ENCODE measurements around the gene PCDHB16. TPM values are rescaled to one million over a fixed set of nuclear protein-coding genes. Genes with fewer than 3 reads are reported as not detected.
"Not testable (repeated sequence)": the region's sequence is repeated elsewhere in the genome, so short reads cannot be mapped to it uniquely, and the experiment has no call there.

The PCDHB16 gene
- total RNA-seq, 1 experiment from 2014 or later = 0.03 TPM

GRCh38 chr5:141199359-141200235 lies 17.4 kb downstream of the PCDHB16 start, which contains the start of gene PCDHB11:
Gene PCDHB11 (plus strand): TSS chr5:141199627. CDS start chr5:141199775, 148 bp downstream.
- peak; percentile 59 for DNase-seq
- no peak within 1 kb of the TSS for H3K4me3 ChIP-seq (ENCODE audit: insufficient read depth, low read depth, low read length)
- no peaks in the 10 kb centered on the region for H3K27me3 ChIP-seq (ENCODE audit: control insufficient read depth, insufficient read depth, low read length)
- H3K36me3 ChIP-seq (replicated peaks; ENCODE audit: control insufficient read depth, insufficient read depth, low read length) = no peaks in the 10 kb centered on the region

GRCh38 chr5:141201126-141201525 lies 18.9 kb downstream of the PCDHB16 start:
- not testable (repeated sequence) for H3K36me3 ChIP-seq (replicated peaks; ENCODE audit: control insufficient read depth, insufficient read depth, low read length); H3K27me3 ChIP-seq (ENCODE audit: control insufficient read depth, insufficient read depth, low read length); H3K4me3 ChIP-seq (ENCODE audit: insufficient read depth, low read depth, low read length); DNase-seq

GRCh38 chr5:141201646-141202045 lies 19.5 kb downstream of the PCDHB16 start:
- not testable (repeated sequence) for DNase-seq; H3K27me3 ChIP-seq (ENCODE audit: control insufficient read depth, insufficient read depth, low read length); H3K36me3 ChIP-seq (replicated peaks; ENCODE audit: control insufficient read depth, insufficient read depth, low read length); H3K4me3 ChIP-seq (ENCODE audit: insufficient read depth, low read depth, low read length)

GRCh38 chr5:141208478-141208877 lies 26.3 kb downstream of the PCDHB16 start, which contains the start of gene PCDHB12:
Gene PCDHB12 (plus strand): TSS chr5:141208719. CDS start chr5:141208908, 189 bp downstream.
- peak; percentile 48 for DNase-seq
- Histone ChIP-seq H3K27me3 (ENCODE audit: control insufficient read depth, insufficient read depth, low read length) (no peaks in the 10 kb centered on the region), H3K36me3 (replicated peaks; ENCODE audit: control insufficient read depth, insufficient read depth, low read length) (no peaks in the 10 kb centered on the region), H3K4me3 (ENCODE audit: insufficient read depth, low read depth, low read length) (no peak within 1 kb of the TSS)

- DNase-seq; H3K4me3 ChIP-seq (ENCODE audit: insufficient read depth, low read depth, low read length); H3K36me3 ChIP-seq (replicated peaks; ENCODE audit: control insufficient read depth, insufficient read depth, low read length); H3K27me3 ChIP-seq (ENCODE audit: control insufficient read depth, insufficient read depth, low read length): not testable (repeated sequence)
Observed at GRCh38 chr5:141210281-141210680, 28.1 kb downstream of the PCDHB16 start.

- not testable (repeated sequence) for DNase-seq; H3K27me3 ChIP-seq (ENCODE audit: control insufficient read depth, insufficient read depth, low read length); H3K36me3 ChIP-seq (replicated peaks; ENCODE audit: control insufficient read depth, insufficient read depth, low read length); H3K4me3 ChIP-seq (ENCODE audit: insufficient read depth, low read depth, low read length)
Observed at GRCh38 chr5:141210849-141211248, 28.7 kb downstream of the PCDHB16 start.

- not testable (repeated sequence) for H3K27me3 ChIP-seq (ENCODE audit: control insufficient read depth, insufficient read depth, low read length); H3K36me3 ChIP-seq (replicated peaks; ENCODE audit: control insufficient read depth, insufficient read depth, low read length); H3K4me3 ChIP-seq (ENCODE audit: insufficient read depth, low read depth, low read length)
- peak; percentile 38 for DNase-seq
Observed at GRCh38 chr5:141213656-141214339, 31.6 kb downstream of the PCDHB16 start, which contains the start of gene PCDHB13. Gene PCDHB13 (plus strand): TSS chr5:141213919. CDS start chr5:141214124, 205 bp downstream.

GRCh38 chr5:141214583-141214982 lies 32.4 kb downstream of the PCDHB16 start:
- not testable (repeated sequence) for DNase-seq; H3K4me3 ChIP-seq (ENCODE audit: insufficient read depth, low read depth, low read length); H3K36me3 ChIP-seq (replicated peaks; ENCODE audit: control insufficient read depth, insufficient read depth, low read length); H3K27me3 ChIP-seq (ENCODE audit: control insufficient read depth, insufficient read depth, low read length)

- not testable (repeated sequence) for H3K36me3 ChIP-seq (replicated peaks; ENCODE audit: control insufficient read depth, insufficient read depth, low read length); H3K27me3 ChIP-seq (ENCODE audit: control insufficient read depth, insufficient read depth, low read length); DNase-seq; H3K4me3 ChIP-seq (ENCODE audit: insufficient read depth, low read depth, low read length)
Observed at GRCh38 chr5:141215504-141215903, 33.3 kb downstream of the PCDHB16 start.

- not testable (repeated sequence) for DNase-seq; H3K36me3 ChIP-seq (replicated peaks; ENCODE audit: control insufficient read depth, insufficient read depth, low read length); H3K4me3 ChIP-seq (ENCODE audit: insufficient read depth, low read depth, low read length); H3K27me3 ChIP-seq (ENCODE audit: control insufficient read depth, insufficient read depth, low read length)
Observed at GRCh38 chr5:141216035-141216434, 33.8 kb downstream of the PCDHB16 start.

- no peak within 1 kb of the TSS for H3K4me3 ChIP-seq (ENCODE audit: insufficient read depth, low read depth, low read length)
- peak; percentile 81 for DNase-seq
- H3K27me3 ChIP-seq (ENCODE audit: control insufficient read depth, insufficient read depth, low read length) = no peaks in the 10 kb centered on the region
Observed at GRCh38 chr5:141223112-141223783, 41.1 kb downstream of the PCDHB16 start, which contains the start of gene PCDHB14. Gene PCDHB14 (plus strand): TSS chr5:141223343. CDS start chr5:141223506, 163 bp downstream.

GRCh38 chr5:141224844-141225243 lies 42.7 kb downstream of the PCDHB16 start:
- not testable (repeated sequence) for H3K27me3 ChIP-seq (ENCODE audit: control insufficient read depth, insufficient read depth, low read length); H3K4me3 ChIP-seq (ENCODE audit: insufficient read depth, low read depth, low read length); H3K36me3 ChIP-seq (replicated peaks; ENCODE audit: control insufficient read depth, insufficient read depth, low read length); DNase-seq

More at GRCh38 chr5:141223112-141223783, 41.1 kb downstream of the PCDHB16 start, which contains the start of gene PCDHB14:
- H3K36me3 ChIP-seq (replicated peaks; ENCODE audit: control insufficient read depth, insufficient read depth, low read length) = no peaks in the 10 kb centered on the region

- not testable (repeated sequence) for DNase-seq; H3K27me3 ChIP-seq (ENCODE audit: control insufficient read depth, insufficient read depth, low read length); H3K4me3 ChIP-seq (ENCODE audit: insufficient read depth, low read depth, low read length); H3K36me3 ChIP-seq (replicated peaks; ENCODE audit: control insufficient read depth, insufficient read depth, low read length)
Observed at GRCh38 chr5:141225421-141225820, 43.2 kb downstream of the PCDHB16 start.

- DNase-seq = no peak
- no peak overlapping the region for H3K4me3 ChIP-seq (ENCODE audit: insufficient read depth, low read depth, low read length)
- H3K36me3 ChIP-seq (replicated peaks; ENCODE audit: control insufficient read depth, insufficient read depth, low read length) = no peaks in the 10 kb centered on the region
- H3K27me3 ChIP-seq (ENCODE audit: control insufficient read depth, insufficient read depth, low read length) = no peaks in the 10 kb centered on the region
Observed at GRCh38 chr5:141234109-141234667, 52.0 kb downstream of the PCDHB16 start.
